Measurements from ENCODE around the gene TCERG1L.

GRCh38 chr10:131046194-131046593 is 265.3 kb downstream of the TCERG1L start:
- TF ChIP-seq CTCF (IDR thresholded peaks at IDR 0.05) = no peak
- no peak for TF ChIP-seq POLR2A (IDR thresholded peaks at IDR 0.05)

All from Peyer's patch (tissue), 4 donors.